NB4 (cell line): ENCODE results near the gene NDUFA6.
"Not testable (repeated sequence)": the region's sequence is repeated elsewhere in the genome, so short reads cannot be mapped to it uniquely, and the experiment has no call there.

Source experiments
- DNase-seq: peaks from one replicate; pipeline ENCODE4 v3.0.0; 2010; ENCODE audit warnings: low read depth
- H3K4me3 ChIP-seq: one replicate; pipeline ENCODE4 v1.5.1; 2011; ENCODE audit warnings: mild to moderate bottlenecking, low read depth, low read length, moderate library complexity
- CTCF ChIP-seq: IDR thresholded peaks from one replicate; pipeline ENCODE4 v1.5.1; 2012; ENCODE audit warnings: low read depth, low read length
- MAX ChIP-seq: IDR thresholded peaks from 2 replicates; pipeline ENCODE4 v1.6.1; 2011; ENCODE audit warnings: low read depth, low read length
- MYC ChIP-seq: IDR thresholded peaks from 2 replicates; pipeline ENCODE4 v1.6.1; 2011; ENCODE audit warnings: low read depth, low read length
- POLR2A ChIP-seq: IDR thresholded peaks from 2 replicates; pipeline ENCODE4 v1.6.1; 2011; ENCODE audit warnings: mild to moderate bottlenecking; ENCODE audit not compliant: insufficient read length; ENCODE audit errors: extremely low read depth

NDUFA6 gene

GRCh38 chr22:42132457-42132856 lies 41.9 kb upstream of the NDUFA6 start:
- H3K4me3 ChIP-seq = no peak overlapping the region
- no peak for DNase-seq
- no peak for TF ChIP-seq CTCF
- TF ChIP-seq MYC = no peak
- TF ChIP-seq POLR2A = no peak
- TF ChIP-seq MAX = no peak

- no peak for DNase-seq
- no peak overlapping the region for H3K4me3 ChIP-seq
- TF ChIP-seq POLR2A (no peak), MAX (no peak), MYC (no peak), CTCF (no peak)
Measured at GRCh38 chr22:42131562-42131961, 41.0 kb upstream of the NDUFA6 start.

- not testable (repeated sequence) for H3K4me3 ChIP-seq, DNase-seq
Measured at GRCh38 chr22:42130639-42131431, 40.3 kb upstream of the NDUFA6 start, which contains the start of gene CYP2D6. TSS of gene CYP2D6 (minus strand) at chr22:42130810. CDS start at chr22:42130791, 19 bp downstream.

GRCh38 chr22:42130182-42130581 lies 39.6 kb upstream of the NDUFA6 start:
- DNase-seq, H3K4me3 ChIP-seq: not testable (repeated sequence)

- not testable (repeated sequence) for DNase-seq, H3K4me3 ChIP-seq
Measured at GRCh38 chr22:42128776-42129694, 38.5 kb upstream of the NDUFA6 start.

GRCh38 chr22:42128007-42128406 lies 37.4 kb upstream of the NDUFA6 start:
- not testable (repeated sequence) for DNase-seq, H3K4me3 ChIP-seq

GRCh38 chr22:42127606-42128005 lies 37.0 kb upstream of the NDUFA6 start:
- no peak overlapping the region for H3K4me3 ChIP-seq
- TF ChIP-seq MAX (no peak), MYC (no peak), POLR2A (no peak), CTCF (no peak)
- no peak for DNase-seq

- DNase-seq, H3K4me3 ChIP-seq: not testable (repeated sequence)
Measured at GRCh38 chr22:42123529-42123928, 33.0 kb upstream of the NDUFA6 start.
